RWPE1 (cell line): ENCODE measurements around the gene MORN5.

Experiments used
- CTCF ChIA-PET: fragments of 350-600 bp; sonication (Branson Sonifier 250); formaldehyde crosslinking; extraction: SDS; loops from one replicate; lab custom pipeline; 2021; lab: Yijun Ruan, JAX
- POLR2A ChIA-PET: fragments of 400-600 bp; formaldehyde crosslinking; extraction: SDS; loops from one replicate; lab custom pipeline; 2020; ENCODE audit warnings: antibody characterized with exemption; ENCODE audit not compliant: low non-redundant PET; lab: Yijun Ruan, JAX
- DNase-seq: peaks from one replicate; pipeline ENCODE4 v3.0.0; 2012; ENCODE audit warnings: low spot score
- H3K27ac ChIP-seq: fragments of 450-650 bp; 2 replicates; pipeline ENCODE4 v1.5.1; 2017
- TF ChIP-seq, protein P1 (sequence below): fragments of 450-650 bp; conservative IDR thresholded peaks from 2 replicates; pipeline ENCODE4 v1.5.1; 2017; ENCODE audit warnings: low read depth, mild to moderate bottlenecking

Gene MORN5

DNA sequence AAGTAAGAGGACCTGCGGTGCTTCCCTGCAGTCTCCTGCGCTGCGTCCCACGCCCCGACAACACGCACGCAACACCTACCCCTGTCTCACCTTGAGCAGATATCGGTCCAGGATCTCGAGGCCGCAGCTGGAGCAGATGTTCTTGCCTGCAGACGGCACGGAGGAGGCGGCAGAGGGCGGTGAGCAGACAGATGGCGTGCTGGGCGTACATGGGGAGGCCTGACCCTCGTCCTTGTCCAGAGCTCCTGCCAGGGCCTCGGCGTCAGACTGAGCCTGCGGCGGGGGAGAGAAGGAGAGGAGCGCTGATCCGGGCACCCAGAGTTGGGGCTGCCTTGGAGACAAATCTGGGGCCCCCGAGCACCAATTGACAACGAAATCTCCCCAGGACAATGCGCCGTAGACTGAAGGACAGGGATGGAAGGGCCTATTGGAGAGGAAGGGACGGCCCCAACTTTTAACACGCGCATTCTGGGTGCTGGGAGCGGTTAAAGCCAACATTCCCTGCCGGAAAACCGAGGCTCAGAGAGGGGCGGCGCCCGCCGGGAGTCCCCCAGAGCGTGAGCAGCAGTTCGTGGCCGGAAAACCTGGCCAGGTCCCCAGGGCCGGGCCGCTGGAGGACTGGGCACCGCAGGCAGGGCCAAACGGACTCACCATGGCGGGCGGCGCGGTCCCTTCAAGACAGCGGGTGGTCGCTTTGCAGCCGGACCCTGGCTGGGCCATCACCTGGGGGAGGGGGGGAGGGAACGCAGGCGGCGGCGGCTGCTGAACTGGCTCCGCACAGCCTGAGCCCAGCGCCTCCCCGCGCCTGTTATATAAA is 67.3 kb downstream of the MORN5 start:
- ChIA-PET POLR2A (no interaction called here), CTCF (interaction anchor here (0.6 to 0.8 kb wide), 2 partner anchors 25 to 128 kb away, joined by 4 to 5 read pairs; no protein-coding TSS in a partner anchor)
- TF ChIP-seq, protein P1, sequence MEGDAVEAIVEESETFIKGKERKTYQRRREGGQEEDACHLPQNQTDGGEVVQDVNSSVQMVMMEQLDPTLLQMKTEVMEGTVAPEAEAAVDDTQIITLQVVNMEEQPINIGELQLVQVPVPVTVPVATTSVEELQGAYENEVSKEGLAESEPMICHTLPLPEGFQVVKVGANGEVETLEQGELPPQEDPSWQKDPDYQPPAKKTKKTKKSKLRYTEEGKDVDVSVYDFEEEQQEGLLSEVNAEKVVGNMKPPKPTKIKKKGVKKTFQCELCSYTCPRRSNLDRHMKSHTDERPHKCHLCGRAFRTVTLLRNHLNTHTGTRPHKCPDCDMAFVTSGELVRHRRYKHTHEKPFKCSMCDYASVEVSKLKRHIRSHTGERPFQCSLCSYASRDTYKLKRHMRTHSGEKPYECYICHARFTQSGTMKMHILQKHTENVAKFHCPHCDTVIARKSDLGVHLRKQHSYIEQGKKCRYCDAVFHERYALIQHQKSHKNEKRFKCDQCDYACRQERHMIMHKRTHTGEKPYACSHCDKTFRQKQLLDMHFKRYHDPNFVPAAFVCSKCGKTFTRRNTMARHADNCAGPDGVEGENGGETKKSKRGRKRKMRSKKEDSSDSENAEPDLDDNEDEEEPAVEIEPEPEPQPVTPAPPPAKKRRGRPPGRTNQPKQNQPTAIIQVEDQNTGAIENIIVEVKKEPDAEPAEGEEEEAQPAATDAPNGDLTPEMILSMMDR: no peak
- H3K27ac ChIP-seq: no peak overlapping the region
- peak; percentile 48 for DNase-seq

DNA sequence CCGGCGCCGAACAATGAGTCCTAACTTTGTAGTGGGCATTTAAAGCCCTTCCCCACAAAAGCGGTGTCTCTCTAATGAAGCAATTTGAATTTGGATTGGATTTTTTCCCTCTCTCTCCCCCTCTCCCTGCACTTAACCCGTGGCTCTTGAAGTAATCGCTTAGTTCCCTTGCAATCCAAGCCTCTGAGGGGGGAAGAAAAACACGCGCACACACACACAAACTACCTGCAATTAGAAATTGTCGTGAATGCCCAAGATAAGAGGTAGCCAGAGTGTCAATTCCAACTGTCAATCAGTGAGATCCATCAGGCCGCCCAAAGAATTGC is 67.8 kb downstream of the MORN5 start:
- POLR2A ChIA-PET: no interaction called here
- no peak for DNase-seq
- TF ChIP-seq, protein P1: no peak; the same call in 1 of the 2 replicates
- no peak overlapping the region for H3K27ac ChIP-seq
- CTCF ChIA-PET: no interaction called here

DNA sequence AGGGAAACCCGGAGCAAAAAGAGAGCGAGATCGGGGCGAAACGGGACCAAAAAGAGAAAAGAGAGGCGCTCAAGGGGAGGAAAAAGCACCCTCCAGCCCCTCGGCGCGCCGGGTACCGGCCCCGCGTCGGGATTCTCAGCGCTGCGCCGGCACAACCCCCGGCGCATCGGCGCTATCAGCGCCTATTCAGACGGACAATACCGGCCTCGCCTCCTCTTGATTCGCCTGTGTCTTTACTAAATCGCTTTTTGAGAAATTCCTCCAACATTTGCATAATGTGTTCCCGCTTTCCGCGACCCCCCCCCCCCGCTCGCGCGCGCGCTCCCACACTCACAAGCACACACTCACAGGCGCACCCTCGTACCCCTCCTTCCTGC is 68.5 kb downstream of the MORN5 start:
- TF ChIP-seq, protein P1: no peak
- ChIA-PET CTCF (no interaction called here), POLR2A (no interaction called here)
- no peak overlapping the region for H3K27ac ChIP-seq
- DNase-seq: peak; percentile 55

DNA sequence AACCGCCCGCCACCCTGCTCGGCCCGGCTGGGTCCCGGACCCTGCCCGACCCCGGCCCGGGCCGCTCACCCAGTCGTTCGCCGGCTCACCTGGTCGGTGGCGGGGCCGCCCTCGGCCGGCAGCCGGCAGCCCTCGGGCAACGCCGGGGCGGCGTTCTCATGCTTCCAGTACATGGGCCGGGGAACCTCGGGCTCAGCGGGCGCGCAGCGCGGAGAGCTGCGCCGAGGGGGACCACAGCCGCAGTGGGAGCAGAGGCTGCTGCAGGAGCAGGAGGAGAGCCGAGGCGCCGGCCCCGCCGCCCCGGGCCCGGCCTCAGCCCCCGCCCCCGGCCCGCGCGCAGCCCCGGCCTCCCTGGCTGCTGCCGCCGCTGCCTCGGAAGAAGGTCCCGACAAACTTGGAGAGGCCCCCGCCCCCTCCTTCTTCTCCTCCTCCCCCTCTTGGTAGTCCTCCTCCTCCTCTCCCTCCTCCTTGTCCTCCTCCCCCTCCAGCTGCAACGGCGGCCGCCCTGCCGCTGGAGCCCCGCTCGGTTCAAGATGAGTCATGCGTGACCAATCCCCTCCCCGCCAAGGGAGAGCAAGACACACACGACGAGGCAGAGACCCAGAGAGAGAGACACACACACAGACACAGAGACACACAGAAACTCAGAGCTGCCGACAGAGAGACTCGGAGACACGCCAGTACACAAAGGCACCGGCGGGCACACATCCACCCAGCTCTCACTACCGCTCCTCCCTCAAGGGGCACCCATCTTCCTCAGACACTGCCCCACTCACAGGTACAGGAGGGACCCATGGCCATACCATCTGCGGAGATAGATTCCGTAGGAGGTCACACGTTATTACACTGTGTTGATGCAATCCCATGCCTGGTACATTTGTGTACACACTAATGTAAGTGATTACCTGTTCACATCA is 69.1 kb downstream of the MORN5 start, which contains the start of gene LHX6:
Gene LHX6, minus strand, starts transcription at position 390 of the 917 bp plus-strand sequence. Its CDS starts 217 bp downstream, at position 173.
- ChIA-PET CTCF (interaction anchor here (0.7 kb wide), 1 partner anchor 14 kb away, joined by 3 read pairs; no protein-coding TSS in a partner anchor), POLR2A (no interaction called here)
- peak within 1 kb of the TSS; percentile 17; the same call in 1 of the 2 replicates for H3K27ac ChIP-seq
- peak; percentile 69 for DNase-seq
- TF ChIP-seq, protein P1: no peak

DNA sequence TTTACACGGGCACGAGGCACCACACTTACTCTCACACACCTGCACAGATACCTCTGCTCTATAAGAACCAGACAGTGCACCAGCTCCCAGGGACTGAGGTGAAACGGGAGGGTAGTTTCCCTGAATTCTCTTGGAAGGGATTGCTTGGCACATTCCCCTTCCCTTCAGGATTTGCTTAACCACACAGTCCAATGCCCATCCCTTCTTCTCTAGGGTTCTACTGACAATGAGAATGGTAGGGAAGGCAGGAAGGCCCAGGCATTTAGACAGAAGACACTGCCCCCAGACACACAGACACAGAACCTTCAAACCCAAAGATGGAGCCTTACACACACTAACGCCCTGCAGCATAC is 69.8 kb downstream of the MORN5 start:
- ChIA-PET POLR2A (no interaction called here), CTCF (no interaction called here)
- H3K27ac ChIP-seq: peak overlapping the region; percentile 17; the same call in 1 of the 2 replicates
- no peak for DNase-seq
- TF ChIP-seq, protein P1: no peak

DNA sequence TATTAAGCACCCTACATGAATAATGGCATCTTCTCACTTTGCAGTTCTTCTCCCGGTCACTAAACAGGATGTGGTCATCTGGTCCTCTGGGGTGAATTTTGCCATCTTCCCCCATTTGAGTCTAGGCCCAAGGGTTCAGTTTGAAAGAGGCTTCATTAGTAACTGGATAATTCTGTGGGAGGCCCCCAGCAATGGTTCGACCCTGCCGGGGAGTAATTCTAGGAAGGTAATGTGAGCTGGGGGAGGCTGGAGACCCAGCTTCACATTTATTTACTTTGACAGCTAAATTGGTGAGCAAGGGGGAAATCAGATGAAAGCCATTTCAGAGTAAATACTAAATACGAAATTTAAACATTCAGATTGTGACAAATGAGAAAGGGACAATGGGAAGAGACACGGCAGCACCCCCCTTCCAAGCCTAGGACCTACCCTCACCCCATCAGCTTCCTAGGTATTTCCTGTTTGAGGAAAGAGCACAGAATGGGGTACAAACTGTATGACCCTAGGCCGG is 73.1 kb downstream of the MORN5 start:
- no peak for DNase-seq
- ChIA-PET CTCF (no interaction called here), POLR2A (no interaction called here)
- no peak overlapping the region for H3K27ac ChIP-seq
- TF ChIP-seq, protein P1: no peak
